HepG2 (cell line): Measurements from ENCODE around the gene ALDH4A1. TPM values are rescaled to one million over a fixed set of nuclear protein-coding genes. Genes with fewer than 3 reads are reported as not detected.
A peak's percentile ranks its signal among the peaks of the same experiment; 100 is the strongest.

Experiments used
- ARID4A ChIP-seq: sonication (generic); formaldehyde crosslinking; IDR thresholded peaks from 2 replicates; pipeline ENCODE4 v1.5.0; 2020; ENCODE audit warnings: mild to moderate bottlenecking, missing genetic modification reagents, borderline replicate concordance
- CCDC6 ChIP-seq: sonication (generic); formaldehyde crosslinking; IDR thresholded peaks from 2 replicates; pipeline ENCODE4 v1.8.1; 2022; ENCODE audit warnings: mild to moderate bottlenecking, missing genetic modification reagents, moderate library complexity
- DR1 ChIP-seq: sonication (generic); formaldehyde crosslinking; IDR thresholded peaks from 2 replicates; pipeline ENCODE4 v1.8.0; 2021; ENCODE audit warnings: mild to moderate bottlenecking, missing genetic modification reagents, inconsistent platforms
- MEF2D ChIP-seq: sonication (generic); formaldehyde crosslinking; IDR thresholded peaks from 2 replicates; pipeline ENCODE4 v1.5.1; 2020; ENCODE audit warnings: mild to moderate bottlenecking, missing genetic modification reagents
- NCOA2 ChIP-seq: sonication (generic); formaldehyde crosslinking; IDR thresholded peaks from 2 replicates; pipeline ENCODE4 v1.8.0; 2022; ENCODE audit warnings: inconsistent platforms
- NR2F1 ChIP-seq, 2 experiments: fragments of 450-650 bp in 1 of 2; formaldehyde crosslinking in 1 of 2; IDR thresholded peaks; 2 replicates each; pipeline versions ENCODE4 v1.5.0 to v1.6.1; 2016 to 2020; ENCODE audit warnings: mild to moderate bottlenecking in 1 of 2, missing compliant biosample characterization in 1 of 2, missing genetic modification reagents in 1 of 2, moderate library complexity in 1 of 2
- SRSF9 ChIP-seq: fragments of 200-400 bp; formaldehyde crosslinking; IDR thresholded peaks from 2 replicates; pipeline ENCODE4 v1.6.1; 2018; ENCODE audit warnings: borderline replicate concordance, mild to moderate bottlenecking, low read depth, low read length; ENCODE audit not compliant: insufficient read depth, poor library complexity, severe bottlenecking
- TFDP2 ChIP-seq: sonication (generic); formaldehyde crosslinking; IDR thresholded peaks from 2 replicates; pipeline ENCODE4 v1.4.0; 2020; ENCODE audit warnings: missing genetic modification reagents
- ZBTB44 ChIP-seq: sonication (generic); formaldehyde crosslinking; IDR thresholded peaks from 2 replicates; pipeline ENCODE4 v1.4.0; 2020; ENCODE audit warnings: missing genetic modification reagents
- ZMYM3 ChIP-seq: sonication (generic); formaldehyde crosslinking; IDR thresholded peaks from 2 replicates; pipeline ENCODE4 v1.5.1; 2020; ENCODE audit warnings: mild to moderate bottlenecking, missing genetic modification reagents
- ZNF333 ChIP-seq: sonication (generic); formaldehyde crosslinking; IDR thresholded peaks from 2 replicates; pipeline ENCODE4 v1.4.0; 2020; ENCODE audit warnings: mild to moderate bottlenecking, missing genetic modification reagents, borderline replicate concordance
- ZNF446 ChIP-seq: sonication (generic); formaldehyde crosslinking; IDR thresholded peaks from 2 replicates; pipeline ENCODE4 v1.5.0; 2020; ENCODE audit warnings: mild to moderate bottlenecking, missing genetic modification reagents
- ZNF598 ChIP-seq: sonication (generic); formaldehyde crosslinking; IDR thresholded peaks from 2 replicates; pipeline ENCODE4 v1.5.1; 2020; ENCODE audit warnings: mild to moderate bottlenecking, missing genetic modification reagents, borderline replicate concordance
- ZSCAN25 ChIP-seq: sonication (generic); formaldehyde crosslinking; IDR thresholded peaks from 2 replicates; pipeline ENCODE4 v1.8.0; 2022; ENCODE audit warnings: mild to moderate bottlenecking, missing genetic modification reagents
- ZSCAN30 ChIP-seq: sonication (generic); formaldehyde crosslinking; IDR thresholded peaks from 2 replicates; pipeline ENCODE4 v1.5.0; 2020; ENCODE audit warnings: mild to moderate bottlenecking, missing genetic modification reagents
- polyA plus RNA-seq, 8 experiments: library from polyadenylated mRNA; depleted of rRNA in 3 of 8; stranded (reverse) in 7 of 8; unstranded in 1 of 8; fragments of >200 nt; fragmentation: Illumina TruSeq in 4 of 8; extraction: Trizol in 4 of 8; gene quantifications; 2 replicates each; pipeline versions ENCODE4 v1.2.1 to v1.2.3, GENCODE V29; 2011 to 2016; ENCODE audit warnings: low read depth in 4 of 8, missing spikeins in 1 of 8, mixed read lengths in 1 of 8; ENCODE audit not compliant: insufficient read depth in 1 of 8
- total RNA-seq, 5 experiments: library from RNA; depleted of rRNA; stranded (reverse); fragments of >200 nt; fragmentation: Illumina TruSeq; extraction: Trizol; gene quantifications; 2 replicates each; pipeline ENCODE4 v1.2.3, GENCODE V29; 2016; ENCODE audit warnings: low read depth in 1 of 5
- TF ChIP-seq, protein P1 (sequence below): sonication (generic); formaldehyde crosslinking; IDR thresholded peaks from 2 replicates; pipeline ENCODE4 v1.4.0; 2020; ENCODE audit warnings: missing genetic modification reagents, borderline replicate concordance
- TF ChIP-seq, protein P2 (sequence below): IDR thresholded peaks from 2 replicates; pipeline ENCODE4 v1.6.1; 2016; ENCODE audit warnings: missing compliant biosample characterization, missing genetic modification reagents, borderline replicate concordance

The ALDH4A1 gene
- total and polyA plus RNA-seq, 2 of the 13 experiments (the other 11 are each of a cell fraction or from before 2014, with no cell fraction given), result 76.4 to 240 TPM

DNA sequence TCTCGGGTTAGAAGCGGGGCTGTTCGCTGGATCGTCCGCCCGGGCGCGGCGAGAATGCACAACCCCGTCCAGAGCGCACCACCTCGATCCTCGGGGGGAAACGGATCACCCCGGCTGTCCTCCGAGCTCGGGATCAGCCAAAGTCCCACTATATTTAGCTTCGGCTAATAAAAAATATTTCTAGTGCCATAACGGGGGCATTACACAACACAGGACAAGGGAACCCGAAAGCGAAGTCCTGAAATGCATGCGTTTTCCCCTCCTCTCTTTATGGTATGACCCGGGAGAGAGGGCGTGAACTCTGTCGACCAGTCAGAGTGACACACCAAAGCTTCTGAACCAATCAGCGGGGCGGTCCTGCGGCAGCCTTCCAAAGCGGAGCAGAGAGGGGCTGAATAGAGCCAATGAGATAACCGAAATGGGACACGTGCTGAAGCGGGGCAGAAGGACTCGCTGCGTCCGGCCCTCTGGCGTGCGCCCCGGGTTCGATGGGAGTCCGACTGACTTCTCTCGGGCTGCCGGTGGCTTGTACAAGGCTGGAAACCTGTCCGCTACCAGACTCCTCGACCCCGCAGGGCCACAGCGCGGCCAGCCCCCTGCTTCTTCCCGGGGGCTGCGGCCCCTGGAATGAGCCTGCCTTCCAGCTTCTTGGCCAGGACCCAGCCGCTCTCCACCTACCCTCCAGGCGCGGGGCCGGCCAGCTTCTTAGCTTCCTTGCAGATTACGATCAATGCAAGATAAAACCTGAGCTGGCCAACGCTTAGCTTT lies at the start of gene ALDH4A1 (continued):
- TF ChIP-seq, protein P1, sequence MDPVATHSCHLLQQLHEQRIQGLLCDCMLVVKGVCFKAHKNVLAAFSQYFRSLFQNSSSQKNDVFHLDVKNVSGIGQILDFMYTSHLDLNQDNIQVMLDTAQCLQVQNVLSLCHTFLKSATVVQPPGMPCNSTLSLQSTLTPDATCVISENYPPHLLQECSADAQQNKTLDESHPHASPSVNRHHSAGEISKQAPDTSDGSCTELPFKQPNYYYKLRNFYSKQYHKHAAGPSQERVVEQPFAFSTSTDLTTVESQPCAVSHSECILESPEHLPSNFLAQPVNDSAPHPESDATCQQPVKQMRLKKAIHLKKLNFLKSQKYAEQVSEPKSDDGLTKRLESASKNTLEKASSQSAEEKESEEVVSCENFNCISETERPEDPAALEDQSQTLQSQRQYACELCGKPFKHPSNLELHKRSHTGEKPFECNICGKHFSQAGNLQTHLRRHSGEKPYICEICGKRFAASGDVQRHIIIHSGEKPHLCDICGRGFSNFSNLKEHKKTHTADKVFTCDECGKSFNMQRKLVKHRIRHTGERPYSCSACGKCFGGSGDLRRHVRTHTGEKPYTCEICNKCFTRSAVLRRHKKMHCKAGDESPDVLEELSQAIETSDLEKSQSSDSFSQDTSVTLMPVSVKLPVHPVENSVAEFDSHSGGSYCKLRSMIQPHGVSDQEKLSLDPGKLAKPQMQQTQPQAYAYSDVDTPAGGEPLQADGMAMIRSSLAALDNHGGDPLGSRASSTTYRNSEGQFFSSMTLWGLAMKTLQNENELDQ (CRISPR knock-in tag), result no peak
- no peak for TF ChIP-seq NR2F1 (CRISPR knock-in tag; IDR thresholded peaks at IDR 0.05)
- TF ChIP-seq TFDP2 (CRISPR knock-in tag), result peak; percentile 57; the same call in 1 of the 2 replicates
- TF ChIP-seq ZBTB44 (CRISPR knock-in tag), result no peak
- no peak for TF ChIP-seq ZSCAN25 (CRISPR knock-in tag)
- TF ChIP-seq NCOA2 (CRISPR knock-in tag), result no peak; the same call in 1 of the 2 replicates
- TF ChIP-seq ZNF598, result no peak
- no peak for TF ChIP-seq SRSF9
- TF ChIP-seq ZNF446 (CRISPR knock-in tag), result no peak
- TF ChIP-seq CCDC6, result no peak; the same call in 1 of the 2 replicates
- no peak; the same call in 1 of the 2 replicates for TF ChIP-seq ZSCAN30
- TF ChIP-seq, protein P2, sequence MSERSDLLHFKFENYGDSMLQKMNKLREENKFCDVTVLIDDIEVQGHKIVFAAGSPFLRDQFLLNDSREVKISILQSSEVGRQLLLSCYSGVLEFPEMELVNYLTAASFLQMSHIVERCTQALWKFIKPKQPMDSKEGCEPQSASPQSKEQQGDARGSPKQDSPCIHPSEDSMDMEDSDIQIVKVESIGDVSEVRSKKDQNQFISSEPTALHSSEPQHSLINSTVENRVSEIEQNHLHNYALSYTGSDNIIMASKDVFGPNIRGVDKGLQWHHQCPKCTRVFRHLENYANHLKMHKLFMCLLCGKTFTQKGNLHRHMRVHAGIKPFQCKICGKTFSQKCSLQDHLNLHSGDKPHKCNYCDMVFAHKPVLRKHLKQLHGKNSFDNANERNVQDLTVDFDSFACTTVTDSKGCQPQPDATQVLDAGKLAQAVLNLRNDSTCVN (CRISPR knock-in tag), result no peak; the same call in 1 of the 2 replicates
- TF ChIP-seq MEF2D (CRISPR knock-in tag), result 0 out of 2 replicates have a peak, but pooled peaks have one; percentile 13
- TF ChIP-seq ARID4A (CRISPR knock-in tag), result peak; percentile 76
- TF ChIP-seq ZNF333, result peak; percentile 88
- no peak for TF ChIP-seq ZMYM3 (CRISPR knock-in tag)
- TF ChIP-seq DR1 (CRISPR knock-in tag), result no peak; the same call in 1 of the 2 replicates
